PFSK-1 (cell line): Measurements from ENCODE around the gene ADAMTS2.

Source experiments
- FOXP2 ChIP-seq: optimal IDR thresholded peaks from 2 replicates; pipeline ENCODE3; 2011; ENCODE audit warnings: borderline replicate concordance, control low read depth, inconsistent platforms; ENCODE audit not compliant: insufficient read depth; ENCODE audit errors: extremely low read length, extremely low read depth
- POLR2AphosphoS5 ChIP-seq: IDR thresholded peaks from 2 replicates; pipeline ENCODE4 v1.6.1; 2012; ENCODE audit warnings: low read depth, mild to moderate bottlenecking, control low read depth, low read length, moderate library complexity
- REST ChIP-seq, 2 experiments: IDR thresholded peaks; 2 replicates each; pipeline versions ENCODE4 v1.6.1 to v1.8.0; 2011 to 2012; ENCODE audit warnings: low read depth in 2 of 2, low read length in 2 of 2, control low read depth in 1 of 2, inconsistent platforms in 1 of 2, mild to moderate bottlenecking in 1 of 2, moderate library complexity in 1 of 2; ENCODE audit not compliant: insufficient read depth in 1 of 2
- SIN3A ChIP-seq: IDR thresholded peaks from 2 replicates; pipeline ENCODE4 v1.6.1; 2012; ENCODE audit warnings: mild to moderate bottlenecking, low read length, moderate library complexity, borderline replicate concordance; ENCODE audit not compliant: insufficient read depth
- TAF1 ChIP-seq: IDR thresholded peaks from 2 replicates; pipeline ENCODE4 v1.6.1; 2012; ENCODE audit warnings: low read length, control low read depth, borderline replicate concordance; ENCODE audit not compliant: insufficient read depth

The ADAMTS2 gene

GRCh38 chr5:179126506-179126991, 218.7 kb downstream of the ADAMTS2 start:
- TF ChIP-seq REST (IDR thresholded peaks at IDR 0.05; ENCODE audit: insufficient read depth in 1 of 2, low read depth in 2 of 2, low read length in 2 of 2): no peak
- TF ChIP-seq POLR2AphosphoS5: no peak
- TF ChIP-seq TAF1: no peak
- TF ChIP-seq FOXP2: no peak
- TF ChIP-seq SIN3A: no peak

- TF ChIP-seq TAF1 (no peak), POLR2AphosphoS5 (no peak), SIN3A (no peak), FOXP2 (no peak), REST (IDR thresholded peaks at IDR 0.05; ENCODE audit: insufficient read depth in 1 of 2, low read depth in 2 of 2, low read length in 2 of 2) (no peak)
These were observed 219.3 kb downstream of the ADAMTS2 start for GRCh38 chr5:179125789-179126505.

- TF ChIP-seq SIN3A (no peak), FOXP2 (no peak), TAF1 (no peak), REST (IDR thresholded peaks at IDR 0.05; ENCODE audit: insufficient read depth in 1 of 2, low read depth in 2 of 2, low read length in 2 of 2) (no peak), POLR2AphosphoS5 (no peak)
These were observed 220.1 kb downstream of the ADAMTS2 start for GRCh38 chr5:179124853-179125788.

- TF ChIP-seq TAF1: no peak
These were observed 220.9 kb downstream of the ADAMTS2 start for GRCh38 chr5:179124273-179124852.

- TF ChIP-seq FOXP2: no peak
These were observed 221.6 kb downstream of the ADAMTS2 start for GRCh38 chr5:179123491-179124272.
